ENCODE results near the gene B4GALT7.

The B4GALT7 gene

GRCh38 chr5:177588413-177588909, 11.5 kb upstream of the B4GALT7 start:
- Histone ChIP-seq H3K79me1 (ENCODE audit: low read length) (peaks cover 5% of the 10 kb centered on the region), H3K79me2 (ENCODE audit: control insufficient read depth, insufficient read depth, low read length, poor library complexity) (peaks cover 6% of the 10 kb centered on the region), H2BK5ac (ENCODE audit: low read depth, low read length, poor library complexity) (no peak overlapping the region), H3K18ac (ENCODE audit: low read length) (no peak overlapping the region), H3K23ac (ENCODE audit: low read length) (no peak overlapping the region), H4K91ac (ENCODE audit: low read depth, low read length) (no peak overlapping the region), H4K12ac (ENCODE audit: low read depth, low read length) (no peak overlapping the region), H3K27me3 (ENCODE audit: insufficient read depth, low read length) (no peaks in the 10 kb centered on the region), H4K8ac (ENCODE audit: low read depth, low read length) (no peak overlapping the region), H3K9me3 (ENCODE audit: insufficient read depth, low read depth, low read length) (no peaks in the 10 kb centered on the region), H3K14ac (ENCODE audit: low read length) (no peak overlapping the region), H3K27ac (ENCODE audit: low read depth, low read length) (no peak overlapping the region), H2AK5ac (ENCODE audit: low read length) (no peak overlapping the region), H3K9ac (ENCODE audit: low read length) (no peak overlapping the region), H3K4me3 (ENCODE audit: low read depth, low read length) (no peak overlapping the region), H3K4ac (ENCODE audit: low read depth, low read length) (no peak overlapping the region), H3K4me1 (ENCODE audit: control insufficient read depth in 1 of 2, insufficient read depth in 2 of 2, low read length in 2 of 2) (no peaks in the 10 kb centered on the region), H3K36me3 (ENCODE audit: control insufficient read depth in 1 of 2, insufficient read depth in 2 of 2, low read length in 2 of 2) (peaks cover 2% of the 10 kb centered on the region in 2 experiments), H2BK120ac (ENCODE audit: insufficient read depth, low read length, poor library complexity) (no peak overlapping the region), H2BK12ac (ENCODE audit: low read length) (no peak overlapping the region), H2AFZ (ENCODE audit: insufficient read depth, low read length, poor library complexity) (no peak overlapping the region), H3K4me2 (ENCODE audit: low read length) (no peak overlapping the region)
- no CpG with 5 or more reads among the region's 13 CpGs for WGBS (ENCODE audit: extremely low coverage, insufficient coverage, insufficient read length)
- no peak for DNase-seq

GRCh38 chr5:177590406-177590805, 9.5 kb upstream of the B4GALT7 start:
- Histone ChIP-seq H3K14ac (ENCODE audit: low read length) (no peak overlapping the region), H3K4me3 (ENCODE audit: low read depth, low read length) (no peak overlapping the region), H3K4me1 (ENCODE audit: control insufficient read depth in 1 of 2, insufficient read depth in 2 of 2, low read length in 2 of 2) (no peaks in the 10 kb centered on the region), H4K12ac (ENCODE audit: low read depth, low read length) (no peak overlapping the region), H3K79me2 (ENCODE audit: control insufficient read depth, insufficient read depth, low read length, poor library complexity) (peaks cover 6% of the 10 kb centered on the region), H2AFZ (ENCODE audit: insufficient read depth, low read length, poor library complexity) (no peak overlapping the region), H3K36me3 (ENCODE audit: control insufficient read depth in 1 of 2, insufficient read depth in 2 of 2, low read length in 2 of 2) (peaks cover 20% of the 10 kb centered on the region in 2 experiments), H3K4ac (ENCODE audit: low read depth, low read length) (no peak overlapping the region), H3K9me3 (ENCODE audit: insufficient read depth, low read depth, low read length) (no peaks in the 10 kb centered on the region), H3K27ac (ENCODE audit: low read depth, low read length) (no peak overlapping the region), H3K18ac (ENCODE audit: low read length) (no peak overlapping the region), H3K23ac (ENCODE audit: low read length) (no peak overlapping the region), H3K27me3 (ENCODE audit: insufficient read depth, low read length) (no peaks in the 10 kb centered on the region), H2AK5ac (ENCODE audit: low read length) (no peak overlapping the region), H2BK12ac (ENCODE audit: low read length) (no peak overlapping the region), H3K9ac (ENCODE audit: low read length) (no peak overlapping the region), H4K8ac (ENCODE audit: low read depth, low read length) (no peak overlapping the region), H2BK120ac (ENCODE audit: insufficient read depth, low read length, poor library complexity) (no peak overlapping the region), H4K91ac (ENCODE audit: low read depth, low read length) (no peak overlapping the region), H2BK5ac (ENCODE audit: low read depth, low read length, poor library complexity) (no peak overlapping the region), H3K4me2 (ENCODE audit: low read length) (no peak overlapping the region), H3K79me1 (ENCODE audit: low read length) (peaks cover 5% of the 10 kb centered on the region)
- WGBS (ENCODE audit: extremely low coverage, insufficient coverage, insufficient read length): no CpG with 5 or more reads among the region's 1 CpG
- no peak for DNase-seq

DNA sequence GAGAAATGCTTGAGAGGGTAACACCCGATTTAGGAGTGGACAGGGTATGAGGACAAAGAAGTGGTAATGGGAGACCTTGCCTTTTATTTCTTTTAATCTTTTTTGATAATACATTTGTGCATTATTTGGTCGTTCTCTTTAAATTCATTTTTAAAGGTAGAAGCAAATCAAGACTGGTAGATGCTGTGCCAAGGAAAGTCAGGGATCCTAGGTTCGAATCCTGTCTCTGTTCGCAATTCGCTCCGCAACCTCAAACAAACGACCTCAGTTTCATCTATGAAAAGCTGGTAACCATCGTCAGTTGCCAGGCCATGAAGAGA, 8.3 kb upstream of the B4GALT7 start:
- peaks cover 5% of the 10 kb centered on the region for H3K79me1 ChIP-seq (ENCODE audit: low read length)
- H3K36me3 ChIP-seq (ENCODE audit: control insufficient read depth in 1 of 2, insufficient read depth in 2 of 2, low read length in 2 of 2): peaks cover 32 to 33% of the 10 kb centered on the region in 2 experiments
- H2BK5ac ChIP-seq (ENCODE audit: low read depth, low read length, poor library complexity): no peak overlapping the region
- H3K4ac ChIP-seq (ENCODE audit: low read depth, low read length): no peak overlapping the region
- no peak overlapping the region for H2BK12ac ChIP-seq (ENCODE audit: low read length)
- no peak overlapping the region for H4K91ac ChIP-seq (ENCODE audit: low read depth, low read length)
- peak overlapping the region; percentile 66 for H2AFZ ChIP-seq (ENCODE audit: insufficient read depth, low read length, poor library complexity)
- H3K14ac ChIP-seq (ENCODE audit: low read length): no peak overlapping the region
- no peak overlapping the region for H3K4me3 ChIP-seq (ENCODE audit: low read depth, low read length)
- no peak overlapping the region for H3K9ac ChIP-seq (ENCODE audit: low read length)
- DNase-seq: no peak
- peak overlapping the region; percentile 78 for H3K4me2 ChIP-seq (ENCODE audit: low read length)
- H3K27me3 ChIP-seq (ENCODE audit: insufficient read depth, low read length): no peaks in the 10 kb centered on the region
- H3K9me3 ChIP-seq (ENCODE audit: insufficient read depth, low read depth, low read length): no peaks in the 10 kb centered on the region
- H3K18ac ChIP-seq (ENCODE audit: low read length): no peak overlapping the region
- H3K4me1 ChIP-seq (ENCODE audit: control insufficient read depth in 1 of 2, insufficient read depth in 2 of 2, low read length in 2 of 2): no peaks in the 10 kb centered on the region
- no peak overlapping the region for H2AK5ac ChIP-seq (ENCODE audit: low read length)
- no peak overlapping the region for H4K8ac ChIP-seq (ENCODE audit: low read depth, low read length)
- no peak overlapping the region for H3K27ac ChIP-seq (ENCODE audit: low read depth, low read length)
- WGBS (ENCODE audit: extremely low coverage, insufficient coverage, insufficient read length): no CpG with 5 or more reads among the region's 8 CpGs
- H4K12ac ChIP-seq (ENCODE audit: low read depth, low read length): no peak overlapping the region
- H2BK120ac ChIP-seq (ENCODE audit: insufficient read depth, low read length, poor library complexity): no peak overlapping the region
- no peak overlapping the region for H3K23ac ChIP-seq (ENCODE audit: low read length)
- H3K79me2 ChIP-seq (ENCODE audit: control insufficient read depth, insufficient read depth, low read length, poor library complexity): peaks cover 6% of the 10 kb centered on the region

GRCh38 chr5:177592010-177592834, 7.7 kb upstream of the B4GALT7 start, which contains the start of gene TMED9:
TMED9 (plus strand) TSS chr5:177592203; CDS start chr5:177592215, 12 bp downstream.
- Histone ChIP-seq H4K91ac (ENCODE audit: low read depth, low read length) (peak within 1 kb of the TSS; percentile 85), H3K27ac (ENCODE audit: low read depth, low read length) (peak within 1 kb of the TSS; percentile 35), H3K79me2 (ENCODE audit: control insufficient read depth, insufficient read depth, low read length, poor library complexity) (peaks cover 6% of the 10 kb centered on the region), H2BK12ac (ENCODE audit: low read length) (no peak within 1 kb of the TSS), H3K23ac (ENCODE audit: low read length) (peak within 1 kb of the TSS; percentile 33), H3K27me3 (ENCODE audit: insufficient read depth, low read length) (no peaks in the 10 kb centered on the region), H3K4me3 (ENCODE audit: low read depth, low read length) (peak within 1 kb of the TSS; percentile 99), H3K9me3 (ENCODE audit: insufficient read depth, low read depth, low read length) (no peaks in the 10 kb centered on the region), H2AK5ac (ENCODE audit: low read length) (peak within 1 kb of the TSS; percentile 49), H4K12ac (ENCODE audit: low read depth, low read length) (peak within 1 kb of the TSS; percentile 68), H3K4ac (ENCODE audit: low read depth, low read length) (peak within 1 kb of the TSS; percentile 56), H4K8ac (ENCODE audit: low read depth, low read length) (peak within 1 kb of the TSS; percentile 97), H2AFZ (ENCODE audit: insufficient read depth, low read length, poor library complexity) (peak within 1 kb of the TSS; percentile 85), H2BK5ac (ENCODE audit: low read depth, low read length, poor library complexity) (peak within 1 kb of the TSS; percentile 64), H3K4me2 (ENCODE audit: low read length) (peak within 1 kb of the TSS; percentile 78), H3K36me3 (ENCODE audit: control insufficient read depth in 1 of 2, insufficient read depth in 2 of 2, low read length in 2 of 2) (peaks cover 34 to 35% of the 10 kb centered on the region in 2 experiments), H2BK120ac (ENCODE audit: insufficient read depth, low read length, poor library complexity) (peak within 1 kb of the TSS; percentile 78), H3K9ac (ENCODE audit: low read length) (peak within 1 kb of the TSS; percentile 99), H3K14ac (ENCODE audit: low read length) (peak within 1 kb of the TSS; percentile 75), H3K4me1 (ENCODE audit: control insufficient read depth in 1 of 2, insufficient read depth in 2 of 2, low read length in 2 of 2) (no peaks in the 10 kb centered on the region), H3K18ac (ENCODE audit: low read length) (peak within 1 kb of the TSS; percentile 34), H3K79me1 (ENCODE audit: low read length) (peaks cover 5% of the 10 kb centered on the region)
- DNase-seq: peak; percentile 90 to 93
- WGBS (ENCODE audit: extremely low coverage, insufficient coverage, insufficient read length): no CpG with 5 or more reads among the region's 71 CpGs

All from trophoblast cell (in vitro differentiated cells and primary cell).